ENCODE results near the gene AQP10. TPM values are rescaled to one million over a fixed set of nuclear protein-coding genes. Genes with fewer than 3 reads are reported as not detected.
A peak's percentile ranks its signal among the peaks of the same experiment; 100 is the strongest.

Gene AQP10
- total and polyA plus RNA-seq, 9 of the 15 experiments (the other 6 are each of a cell fraction or from before 2014, with no cell fraction given), result 0.37 to 9.7 (median 1.9) TPM

- TF ChIP-seq REST (IDR thresholded peaks at IDR 0.05; ENCODE audit: borderline replicate concordance), result peak; percentile 83
- TF ChIP-seq REST (CRISPR knock-in tag; IDR thresholded peaks at IDR 0.05; ENCODE audit: low read depth), result no peak
- TF ChIP-seq DEAF1 (CRISPR knock-in tag; IDR thresholded peaks at IDR 0.05), result peak; percentile 58
- TF ChIP-seq CTCF (IDR thresholded peaks at IDR 0.05 in 2 of 3, conservative IDR thresholded peaks at IDR 0.05 in 1 of 3; ENCODE audit: insufficient read depth in 2 of 3, low read depth in 1 of 3, low read length in 3 of 3), result peak; percentile 74 to 86 (median 79)
- TF ChIP-seq IFI16 (CRISPR knock-in tag; IDR thresholded peaks at IDR 0.05), result no peak
- peak; percentile 43; the same call in 1 of the 2 replicates for TF ChIP-seq GATA2 (CRISPR knock-in tag; IDR thresholded peaks at IDR 0.05)
- peak; percentile 29; the same call in 1 of the 2 replicates for TF ChIP-seq POLR2G (IDR thresholded peaks at IDR 0.05; ENCODE audit: low read depth, low read length)
- peak in 1 of 2 experiments; percentile 27; a peak in 1 of 4 replicates for TF ChIP-seq RCOR1 (IDR thresholded peaks at IDR 0.05; ENCODE audit: borderline replicate concordance in 1 of 2, low read depth in 2 of 2, low read length in 2 of 2)
- TF ChIP-seq RREB1 (CRISPR knock-in tag; IDR thresholded peaks at IDR 0.05), result no peak
These were observed 27.7 kb downstream of the AQP10 start (continued) for GRCh38 chr1:154348429-154349076.
